Mucosa of stomach (tissue), 1 donor: ENCODE results near the gene EFNB2.

Source experiments
- H3K27me3 ChIP-seq: one replicate; pipeline ENCODE4 v1.7.0; 2013; ENCODE audit warnings: mild to moderate bottlenecking, low read length; ENCODE audit not compliant: control insufficient read depth, insufficient read depth
- H3K36me3 ChIP-seq: one replicate; pipeline ENCODE4 v1.7.0; 2013; ENCODE audit warnings: low read length; ENCODE audit not compliant: control insufficient read depth, insufficient read depth
- H3K4me1 ChIP-seq: one replicate; pipeline ENCODE4 v1.7.0; 2013; ENCODE audit warnings: mild to moderate bottlenecking, low read length; ENCODE audit not compliant: control insufficient read depth, insufficient read depth
- H3K4me3 ChIP-seq: one replicate; pipeline ENCODE4 v1.7.0; 2013; ENCODE audit warnings: low read length
- H3K9ac ChIP-seq: one replicate; pipeline ENCODE4 v1.7.0; 2013; ENCODE audit warnings: mild to moderate bottlenecking, low read length, moderate library complexity
- H3K9me3 ChIP-seq: one replicate; pipeline ENCODE4 v1.7.0; 2013; ENCODE audit warnings: mild to moderate bottlenecking, low read length, moderate library complexity; ENCODE audit not compliant: control insufficient read depth
- donor health status: Pancreatic carcinoma.

EFNB2 gene

DNA sequence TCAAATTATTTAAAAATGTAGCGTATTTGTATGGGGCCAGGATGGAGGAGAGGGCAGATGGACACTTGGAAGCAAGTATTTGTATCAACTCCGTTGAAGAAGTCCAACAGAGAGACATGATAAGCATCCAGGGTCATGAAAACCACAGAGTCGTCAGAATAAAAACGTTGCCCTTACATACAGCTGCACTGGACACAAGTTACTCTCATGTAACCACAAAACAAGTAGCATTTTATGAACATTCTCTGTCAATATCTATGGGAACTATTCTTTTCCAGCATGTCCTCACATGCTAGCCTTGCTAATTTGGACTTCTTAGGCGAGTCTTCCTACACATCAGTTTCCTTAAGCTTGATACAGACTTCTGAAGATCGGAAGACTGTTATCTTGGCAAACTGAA is 35.0 kb downstream of the EFNB2 start:
- Histone ChIP-seq H3K9ac (no peak overlapping the region), H3K36me3 (no peaks in the 10 kb centered on the region), H3K4me1 (peaks cover 18% of the 10 kb centered on the region), H3K4me3 (no peak overlapping the region), H3K27me3 (no peaks in the 10 kb centered on the region), H3K9me3 (no peaks in the 10 kb centered on the region)

DNA sequence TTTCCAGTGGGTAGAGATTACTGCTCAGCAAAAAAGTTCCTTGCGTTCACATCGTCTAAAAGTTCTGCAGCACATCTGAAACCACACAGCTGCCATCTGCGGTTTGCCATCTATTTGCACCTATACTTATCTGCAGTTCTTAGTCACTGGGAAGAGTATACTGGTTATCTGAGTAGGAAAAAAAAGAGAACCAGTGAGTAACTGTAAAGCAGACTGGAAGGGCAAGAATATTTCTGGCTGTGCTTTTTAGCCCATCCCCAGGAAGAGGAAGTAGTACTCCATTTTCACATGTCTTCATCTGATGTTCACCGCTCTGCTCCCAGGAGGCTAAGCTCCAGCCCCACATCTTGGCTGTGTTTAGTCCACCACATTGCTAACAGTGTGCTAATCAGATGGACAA is 35.6 kb downstream of the EFNB2 start:
- no peak overlapping the region for H3K9ac ChIP-seq
- no peak overlapping the region for H3K4me3 ChIP-seq
- peaks cover 18% of the 10 kb centered on the region for H3K4me1 ChIP-seq
- H3K36me3 ChIP-seq = no peaks in the 10 kb centered on the region
- no peaks in the 10 kb centered on the region for H3K9me3 ChIP-seq
- no peaks in the 10 kb centered on the region for H3K27me3 ChIP-seq

DNA sequence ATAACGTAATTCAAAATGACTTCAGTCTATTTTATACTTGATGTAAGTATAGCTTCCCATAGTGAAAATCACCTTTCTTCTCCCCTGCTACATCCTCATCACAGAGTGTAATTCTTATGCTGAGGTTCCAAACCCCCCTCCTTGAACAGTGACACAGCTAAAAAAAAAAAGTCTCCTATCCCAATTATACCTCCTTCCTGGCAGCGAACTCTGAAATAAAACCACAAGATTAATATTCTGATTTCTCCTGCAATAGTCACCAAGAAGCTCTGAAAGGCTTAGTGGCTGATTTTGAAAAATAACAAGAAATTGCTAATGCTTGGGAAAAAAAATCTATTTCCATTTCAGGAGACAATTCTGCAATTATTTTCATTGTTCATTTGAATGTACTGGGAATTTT is 36.3 kb downstream of the EFNB2 start:
- H3K4me3 ChIP-seq = no peak overlapping the region

DNA sequence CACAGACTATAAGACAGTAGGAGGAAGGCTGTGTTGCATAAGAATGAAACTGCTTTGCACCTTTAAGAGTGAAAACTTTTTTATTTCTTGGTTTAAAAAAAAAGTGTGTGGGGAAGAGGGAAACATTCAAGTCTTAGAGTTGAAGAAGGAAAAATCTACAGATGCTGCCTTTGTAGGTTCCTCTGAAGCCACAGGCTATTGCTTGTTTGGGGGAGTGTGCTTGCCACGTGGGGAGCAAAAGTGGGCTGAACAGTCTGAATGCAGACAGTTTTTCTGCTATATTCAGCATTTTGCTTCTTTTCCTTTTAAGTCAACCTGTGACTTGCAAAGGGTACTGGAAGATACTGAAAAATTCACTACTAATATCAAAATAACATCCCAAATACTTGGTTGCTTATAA is 36.9 kb downstream of the EFNB2 start:
- Histone ChIP-seq H3K4me3 (no peak overlapping the region), H3K4me1 (peaks cover 18% of the 10 kb centered on the region), H3K9ac (no peak overlapping the region), H3K27me3 (no peaks in the 10 kb centered on the region), H3K9me3 (no peaks in the 10 kb centered on the region), H3K36me3 (no peaks in the 10 kb centered on the region)

More for the DNA sequence above, 36.3 kb downstream of the EFNB2 start:
- Histone ChIP-seq H3K9ac (no peak overlapping the region), H3K27me3 (no peaks in the 10 kb centered on the region), H3K9me3 (no peaks in the 10 kb centered on the region), H3K36me3 (no peaks in the 10 kb centered on the region), H3K4me1 (peaks cover 18% of the 10 kb centered on the region)

DNA sequence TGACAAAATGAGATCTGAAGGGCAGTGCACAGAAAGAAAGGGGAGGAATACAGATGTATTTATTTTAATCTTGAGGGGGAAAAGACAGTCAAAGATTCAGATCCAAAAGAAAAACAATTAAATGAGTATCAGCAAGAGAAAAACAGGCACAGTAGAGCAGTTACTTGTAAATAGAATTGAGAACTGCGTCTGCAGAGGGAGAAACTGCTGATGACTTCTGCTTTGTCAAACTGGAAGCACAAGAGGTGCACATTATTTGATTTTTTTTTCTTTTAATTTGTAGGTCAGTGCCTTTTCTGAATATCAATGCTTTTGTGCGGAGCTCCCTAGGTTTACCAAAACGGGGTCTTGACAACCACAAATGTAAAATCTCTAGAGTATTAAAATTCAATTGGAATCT is 37.3 kb downstream of the EFNB2 start:
- H3K9ac ChIP-seq = no peak overlapping the region

DNA sequence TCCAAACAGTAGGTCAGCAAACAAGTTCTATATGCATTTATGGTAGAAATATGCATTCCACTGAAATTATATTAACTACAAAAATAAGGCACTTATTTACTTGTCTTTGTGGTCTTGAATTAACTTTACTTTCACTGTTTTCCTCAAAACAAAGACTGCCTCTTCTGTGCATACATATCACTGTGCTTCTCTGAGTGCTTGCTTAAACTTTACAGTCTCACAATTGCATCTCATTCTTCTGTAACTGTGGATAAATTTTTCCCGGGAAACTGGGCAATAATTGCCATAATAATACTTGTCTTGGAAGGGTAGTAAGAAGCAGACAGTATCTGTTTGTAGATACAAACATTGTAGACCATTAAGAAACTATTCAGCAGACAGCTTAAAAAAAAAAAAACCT is 38.4 kb downstream of the EFNB2 start:
- Histone ChIP-seq H3K4me3 (no peak overlapping the region), H3K36me3 (peaks cover 6% of the 10 kb centered on the region), H3K9me3 (no peaks in the 10 kb centered on the region), H3K27me3 (no peaks in the 10 kb centered on the region), H3K4me1 (peaks cover 18% of the 10 kb centered on the region), H3K9ac (no peak overlapping the region)

More for the DNA sequence above, 37.3 kb downstream of the EFNB2 start:
- no peaks in the 10 kb centered on the region for H3K9me3 ChIP-seq
- H3K4me1 ChIP-seq = peaks cover 18% of the 10 kb centered on the region
- no peak overlapping the region for H3K4me3 ChIP-seq
- no peaks in the 10 kb centered on the region for H3K27me3 ChIP-seq
- H3K36me3 ChIP-seq = peaks cover 2% of the 10 kb centered on the region

DNA sequence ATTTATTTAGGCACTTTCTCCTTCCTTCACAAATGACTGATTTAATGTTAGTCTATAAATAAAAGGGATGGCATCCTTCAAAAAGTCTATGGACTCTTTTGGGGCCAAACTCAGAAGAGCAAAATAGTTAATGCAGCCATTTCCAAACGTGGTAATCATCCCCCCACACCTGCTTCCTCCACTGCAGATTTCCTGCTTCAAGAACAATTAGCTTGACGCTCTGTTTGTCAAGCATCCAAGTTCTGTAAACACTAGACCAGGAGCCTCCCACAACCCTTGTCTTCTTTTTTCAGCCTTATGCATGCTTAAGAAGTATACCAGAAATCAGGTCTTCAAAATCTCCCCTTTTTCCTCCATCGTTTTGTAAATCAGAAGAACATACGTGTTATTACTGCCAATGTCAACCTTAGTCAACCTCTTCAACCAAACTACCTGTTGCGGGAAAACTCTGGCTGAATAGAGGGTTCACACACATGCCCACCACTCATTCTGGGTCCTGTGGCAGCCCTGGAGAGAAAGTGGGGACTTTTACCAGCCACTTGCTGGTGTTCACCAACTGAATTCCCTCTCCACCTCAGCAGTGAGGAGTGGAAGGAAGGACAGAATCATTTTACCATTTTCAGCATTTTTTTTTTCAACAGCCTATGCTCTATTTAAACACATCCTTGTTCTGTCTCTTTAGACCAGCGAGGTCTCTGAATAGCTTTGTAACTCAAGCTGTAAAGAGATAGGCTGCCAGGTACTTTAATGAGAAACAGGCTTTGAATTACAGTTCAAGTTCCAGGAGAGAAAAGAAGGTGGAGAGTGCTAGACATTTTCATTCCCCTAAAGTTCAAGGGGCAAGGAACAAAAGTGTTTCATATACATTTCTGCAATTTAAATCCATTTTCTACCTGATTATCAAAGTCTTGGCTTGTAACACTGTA is 39.1 kb downstream of the EFNB2 start:
- H3K9me3 ChIP-seq = no peaks in the 10 kb centered on the region
- H3K9ac ChIP-seq = no peak overlapping the region
- peaks cover 6% of the 10 kb centered on the region for H3K36me3 ChIP-seq
- H3K27me3 ChIP-seq = no peaks in the 10 kb centered on the region
- H3K4me1 ChIP-seq = peaks cover 18% of the 10 kb centered on the region
- H3K4me3 ChIP-seq = no peak overlapping the region

DNA sequence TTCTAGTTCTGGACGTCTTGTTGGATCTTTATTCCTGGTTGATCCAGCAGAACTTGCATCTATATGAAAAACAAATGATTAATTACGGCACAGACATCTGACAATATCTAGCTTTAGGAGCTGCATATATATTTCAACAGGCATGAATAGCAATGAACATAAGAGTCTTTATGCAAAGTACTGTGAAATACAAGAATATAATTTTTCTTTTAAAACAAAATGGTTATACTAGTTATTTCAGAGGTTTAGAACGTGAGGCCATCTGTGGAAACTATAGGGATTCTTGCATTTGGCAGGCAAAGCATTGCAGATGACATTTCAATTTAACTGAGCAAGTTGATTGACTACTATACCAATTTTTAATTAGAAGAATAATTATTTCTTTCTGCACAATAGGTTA is 40.5 kb downstream of the EFNB2 start:
- Histone ChIP-seq H3K4me1 (peaks cover 11% of the 10 kb centered on the region), H3K36me3 (peaks cover 6% of the 10 kb centered on the region), H3K9ac (no peak overlapping the region), H3K4me3 (no peak overlapping the region), H3K9me3 (no peaks in the 10 kb centered on the region), H3K27me3 (no peaks in the 10 kb centered on the region)

DNA sequence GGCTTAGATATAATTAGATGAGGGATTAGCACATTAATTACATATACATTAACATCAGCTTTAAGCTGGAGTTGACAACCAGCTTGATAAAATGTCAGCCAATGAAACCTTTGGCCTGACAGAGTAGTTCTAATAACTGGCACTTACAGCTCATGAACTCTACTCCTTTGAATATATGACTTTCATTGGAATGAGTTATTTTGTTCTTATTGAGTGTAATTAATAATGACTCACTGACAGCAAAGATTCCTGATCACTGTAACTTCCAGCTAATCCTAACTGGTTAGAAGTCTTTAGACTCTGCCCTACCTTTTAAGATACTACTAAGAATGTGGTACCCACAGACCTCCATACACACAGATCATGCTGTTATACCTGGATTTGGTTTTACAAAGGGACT is 41.0 kb downstream of the EFNB2 start:
- Histone ChIP-seq H3K27me3 (no peaks in the 10 kb centered on the region), H3K9ac (no peak overlapping the region), H3K4me3 (no peak overlapping the region), H3K36me3 (peaks cover 6% of the 10 kb centered on the region), H3K9me3 (no peaks in the 10 kb centered on the region), H3K4me1 (peaks cover 11% of the 10 kb centered on the region)

DNA sequence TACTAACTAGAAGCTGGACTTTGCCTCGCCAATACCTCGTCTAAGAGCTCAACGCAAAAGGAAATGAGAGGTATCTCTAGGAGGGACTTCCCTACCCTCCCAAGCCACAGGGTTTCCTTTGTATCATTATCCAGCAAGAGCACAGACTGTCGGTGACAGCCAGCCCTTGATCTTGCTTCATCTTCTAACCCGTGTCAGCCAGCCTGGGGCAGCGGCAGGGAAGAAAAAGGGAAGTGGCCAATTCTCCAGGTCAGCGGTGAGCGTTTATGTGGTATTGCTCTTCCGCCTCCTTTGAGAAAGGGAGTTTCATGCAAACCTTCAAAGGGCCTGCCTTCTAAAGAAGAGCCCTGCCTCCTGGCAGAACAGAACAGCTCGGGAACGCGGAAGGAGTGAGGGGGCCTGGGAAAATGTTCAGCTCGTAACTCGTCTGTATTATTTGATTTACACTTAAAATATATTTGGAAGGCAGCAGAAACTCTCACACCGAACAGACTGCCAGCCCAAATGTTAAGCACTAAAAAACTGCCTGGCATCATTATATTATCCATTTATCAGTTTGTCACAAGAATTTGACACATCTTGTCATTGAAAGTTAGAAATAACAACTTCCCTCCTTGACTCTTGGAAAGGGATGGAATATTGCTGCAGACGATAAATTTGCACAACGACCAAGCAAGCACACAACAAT is 41.8 kb downstream of the EFNB2 start:
- Histone ChIP-seq H3K9ac (no peak overlapping the region), H3K4me1 (peaks cover 18% of the 10 kb centered on the region), H3K36me3 (peaks cover 6% of the 10 kb centered on the region), H3K9me3 (no peaks in the 10 kb centered on the region), H3K4me3 (no peak overlapping the region), H3K27me3 (no peaks in the 10 kb centered on the region)

DNA sequence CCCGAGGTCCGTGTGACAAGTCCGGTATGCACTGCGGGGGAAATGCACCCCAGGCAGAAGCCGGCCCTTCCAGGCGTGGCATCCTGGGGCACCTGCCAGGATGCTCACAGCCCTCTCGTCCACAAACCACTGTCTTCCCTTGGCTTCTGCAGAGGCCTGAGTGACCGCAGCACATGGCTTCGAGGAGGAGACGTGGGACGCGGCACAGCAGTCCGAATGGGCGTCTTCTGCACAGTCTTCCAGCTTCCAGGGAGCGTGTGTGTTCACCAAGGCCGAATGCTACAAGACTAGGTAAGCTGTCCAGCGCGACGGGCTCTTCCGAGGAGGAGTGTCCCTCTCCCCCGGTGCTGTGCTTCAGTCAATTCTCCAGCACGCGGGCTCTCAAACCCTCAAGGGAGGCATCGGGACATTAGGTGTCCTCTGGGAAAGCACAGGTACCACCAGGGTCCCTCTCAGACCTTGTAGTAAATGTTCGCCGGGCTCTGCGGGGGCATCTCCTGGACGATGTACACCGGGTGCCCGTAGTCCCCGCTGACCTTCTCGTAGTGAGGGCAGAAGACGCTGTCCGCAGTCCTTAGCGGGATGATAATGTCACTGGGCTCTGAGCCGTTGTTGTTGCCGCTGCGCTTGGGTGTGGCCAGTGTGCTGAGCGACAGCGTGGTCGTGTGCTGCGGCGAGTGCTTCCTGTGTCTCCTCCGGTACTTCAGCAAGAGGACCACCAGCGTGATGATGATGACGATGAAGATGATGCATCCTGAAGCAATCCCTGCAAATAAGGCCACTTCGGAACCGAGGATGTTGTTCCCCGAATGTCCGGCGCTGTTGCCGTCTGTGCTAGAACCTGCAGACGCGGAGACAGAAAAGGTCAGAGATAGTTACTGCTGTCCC is 42.6 kb downstream of the EFNB2 start:
- Histone ChIP-seq H3K9ac (no peak overlapping the region), H3K4me1 (peaks cover 27% of the 10 kb centered on the region), H3K27me3 (no peaks in the 10 kb centered on the region), H3K36me3 (peaks cover 6% of the 10 kb centered on the region), H3K9me3 (no peaks in the 10 kb centered on the region), H3K4me3 (no peak overlapping the region)
